Fibroblast of skin of back (primary cell): ENCODE results near the gene RORB.
"Not testable (repeated sequence)": the region's sequence is repeated elsewhere in the genome, so short reads cannot be mapped to it uniquely, and the experiment has no call there.

ENCODE experiments used
- DNase-seq: peaks from one replicate; pipeline ENCODE4 v3.0.0-alpha.2; 2013

Gene RORB

DNA sequence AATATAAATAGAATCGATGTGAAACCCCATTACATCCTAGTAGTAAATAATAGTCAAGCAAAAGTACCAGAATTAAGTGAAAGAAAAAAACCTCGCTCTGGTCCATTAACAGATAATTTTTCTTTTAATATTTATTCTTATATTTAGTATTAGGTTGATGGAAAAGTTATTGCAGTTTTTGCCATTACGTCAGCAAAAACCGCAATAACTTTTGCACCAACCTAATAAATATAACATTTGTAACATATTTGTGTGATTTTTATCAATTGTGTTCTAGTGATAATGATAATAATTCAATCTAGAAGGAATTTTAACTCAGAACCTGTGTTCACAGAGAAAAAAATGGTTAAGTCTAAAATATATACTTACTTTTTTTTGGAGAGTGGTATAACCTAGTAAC, 16.1 kb downstream of the RORB start:
- DNase-seq = no peak

DNA sequence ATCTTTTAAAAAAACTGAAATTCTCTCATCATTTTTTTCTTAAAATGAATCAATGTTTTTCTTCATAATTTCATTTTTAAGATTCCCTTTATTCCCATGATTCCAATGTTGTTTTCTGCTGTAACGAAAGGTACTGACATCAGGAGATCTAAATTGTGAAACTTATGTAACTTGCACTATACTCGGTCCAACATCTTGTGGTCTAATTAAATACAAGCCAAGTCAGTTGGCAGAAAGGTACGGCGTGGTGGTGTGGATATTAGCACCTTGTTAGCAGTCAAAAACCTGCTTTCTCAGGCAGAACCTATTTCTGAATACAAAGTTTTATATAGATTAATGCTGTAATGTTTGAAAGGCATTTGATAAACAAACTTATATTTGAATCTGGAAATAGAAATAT, 20.1 kb downstream of the RORB start:
- no peak for DNase-seq

DNA sequence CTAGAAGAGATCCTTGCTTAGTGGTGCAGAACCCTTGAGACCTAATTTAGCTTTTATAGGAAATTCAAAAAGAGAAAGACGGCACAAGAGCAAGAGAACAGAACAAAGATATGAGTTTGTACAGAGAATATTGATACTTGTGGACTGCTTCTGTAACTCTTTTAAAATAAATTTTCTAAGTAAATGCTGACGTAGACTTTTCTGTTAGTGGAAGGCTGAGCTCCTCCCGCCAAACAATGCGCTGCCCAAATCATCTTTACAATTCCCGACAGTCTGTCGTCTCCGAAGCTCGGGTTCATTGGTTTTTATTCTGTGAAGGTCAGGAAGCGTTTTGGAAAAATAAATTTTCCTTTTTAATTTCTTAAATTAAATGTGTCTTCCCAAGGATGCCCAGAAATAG, 22.3 kb downstream of the RORB start:
- no peak for DNase-seq

DNA sequence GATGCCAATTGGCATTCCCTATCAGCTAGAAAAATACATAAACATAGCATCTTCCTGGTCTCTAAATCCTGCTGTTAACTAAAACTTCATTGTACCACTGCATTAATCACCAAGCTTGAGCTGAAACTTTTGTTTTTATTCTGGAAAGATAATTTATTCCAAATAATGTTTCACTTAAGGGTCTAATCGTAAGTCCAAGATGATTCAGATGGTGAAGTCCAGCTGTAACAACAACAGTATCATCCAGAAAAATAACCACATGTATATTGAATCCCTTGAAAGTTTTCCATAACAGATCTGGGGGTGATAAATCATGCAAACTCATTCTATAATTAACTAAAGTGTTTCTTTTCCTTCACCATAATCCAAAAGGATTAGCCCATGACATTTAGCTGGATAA, 23.9 kb downstream of the RORB start:
- DNase-seq = no peak

DNA sequence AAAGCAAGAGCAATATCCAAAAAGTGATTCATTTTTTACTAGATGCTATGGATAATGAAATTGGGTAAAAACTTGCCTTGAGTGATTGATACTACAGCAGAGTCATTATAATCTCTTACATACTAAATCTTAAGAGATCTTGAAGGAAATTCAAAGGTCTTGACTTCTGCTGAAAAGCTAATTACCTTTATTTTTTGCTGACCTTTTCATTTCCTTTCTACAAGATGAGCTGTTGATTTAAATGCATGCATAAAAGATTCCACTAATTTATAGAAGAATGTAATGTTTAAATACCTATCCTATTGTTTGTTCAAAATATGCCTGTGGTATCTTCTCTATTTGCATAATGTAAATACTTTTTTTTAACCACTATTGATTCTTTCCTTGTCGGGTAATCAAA, 27.2 kb downstream of the RORB start:
- no peak for DNase-seq

DNA sequence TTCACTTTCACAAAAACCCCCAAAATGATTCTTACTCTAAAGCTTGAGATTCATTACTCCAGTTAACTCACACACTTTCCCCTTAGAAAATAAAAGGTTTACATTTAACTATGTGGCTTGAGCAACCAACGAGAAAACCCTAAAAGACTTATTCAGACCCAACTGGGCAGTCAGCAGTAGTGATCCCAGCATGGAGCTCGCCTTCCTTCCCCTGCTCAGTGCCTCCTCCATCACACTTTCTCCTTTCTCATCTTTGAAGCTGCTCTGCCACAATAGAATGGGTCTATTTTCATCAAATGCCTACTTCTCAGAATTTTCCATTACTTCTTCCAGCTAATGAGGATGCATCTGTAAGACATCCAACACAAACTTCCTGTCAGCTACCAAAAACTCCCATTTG, 29.1 kb downstream of the RORB start:
- no peak for DNase-seq

DNA sequence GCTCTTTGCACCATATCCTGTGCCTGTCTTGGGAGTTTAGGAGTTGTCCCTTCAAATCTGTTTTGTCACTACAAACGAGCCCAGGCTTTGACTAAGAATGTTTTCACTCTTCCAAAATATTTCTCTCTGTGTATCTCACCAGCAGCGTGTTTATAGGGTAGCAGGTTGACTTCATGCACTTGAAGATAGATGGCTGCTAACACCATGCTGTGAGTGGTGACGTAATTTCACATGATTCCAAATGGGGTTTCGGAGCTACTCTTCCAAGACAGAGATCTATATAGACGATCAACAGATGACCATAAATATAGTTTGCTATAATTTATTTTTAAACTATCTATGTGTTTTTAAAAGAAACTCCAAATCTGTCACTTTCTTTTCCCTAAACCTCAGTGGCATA, 30.6 kb downstream of the RORB start:
- DNase-seq = no peak

DNA sequence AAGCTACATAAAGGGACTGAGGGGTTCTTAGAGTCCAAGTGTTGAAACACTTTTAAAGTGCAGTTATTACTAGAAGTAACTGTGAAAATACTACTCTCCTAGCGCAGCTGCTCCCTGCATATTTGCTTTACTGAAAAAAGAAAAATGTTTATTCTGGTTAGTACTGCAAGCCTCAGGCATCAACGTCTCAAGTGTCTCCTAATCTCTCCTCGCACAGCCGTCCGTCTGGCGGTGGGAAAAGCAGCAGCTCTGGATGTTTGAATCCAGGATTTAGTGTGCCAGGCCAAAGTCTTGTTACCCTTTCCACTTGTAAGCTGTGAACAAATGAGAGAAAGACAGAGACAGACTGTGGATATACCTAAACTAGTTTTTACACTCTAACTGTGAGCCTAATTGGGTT, 31.1 kb downstream of the RORB start:
- DNase-seq = no peak

DNA sequence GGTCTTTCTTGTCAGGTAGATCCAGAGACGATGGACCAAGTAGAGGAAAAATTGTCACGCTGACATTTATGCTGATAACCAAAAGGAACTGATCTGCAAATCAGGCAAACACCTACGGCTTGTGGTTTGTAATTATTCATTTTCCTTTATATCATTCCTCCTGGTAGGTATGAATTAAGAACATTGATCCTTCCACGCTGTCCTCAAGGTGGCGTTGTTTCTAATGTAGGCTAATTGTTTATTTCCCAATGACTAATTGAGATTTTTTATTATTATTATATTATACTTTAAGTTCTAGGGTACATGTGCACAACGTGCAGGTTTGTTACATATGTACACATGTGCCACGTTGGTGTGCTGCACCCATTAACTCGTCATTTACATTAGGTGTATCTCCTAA, 33.3 kb downstream of the RORB start:
- not testable (repeated sequence) for DNase-seq

DNA sequence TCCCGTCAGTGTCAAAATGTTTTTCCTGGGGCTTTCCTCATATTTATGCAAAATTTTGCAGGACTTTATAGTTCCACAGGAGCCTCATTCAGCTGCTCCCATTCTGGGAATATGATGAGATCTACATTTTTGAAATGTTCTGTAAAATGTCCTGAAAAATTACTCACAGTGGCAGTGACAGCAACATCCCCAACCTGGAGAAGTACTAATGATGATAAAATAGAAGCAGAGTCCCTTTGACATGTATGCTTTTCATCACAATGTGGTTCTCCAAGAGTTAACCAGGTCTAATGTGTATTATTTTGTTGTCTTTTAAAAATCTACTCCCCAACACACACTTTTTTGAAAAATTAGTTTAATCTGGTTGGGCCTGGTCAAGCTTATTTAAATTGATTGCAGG, 36.1 kb downstream of the RORB start:
- DNase-seq = no peak

DNA sequence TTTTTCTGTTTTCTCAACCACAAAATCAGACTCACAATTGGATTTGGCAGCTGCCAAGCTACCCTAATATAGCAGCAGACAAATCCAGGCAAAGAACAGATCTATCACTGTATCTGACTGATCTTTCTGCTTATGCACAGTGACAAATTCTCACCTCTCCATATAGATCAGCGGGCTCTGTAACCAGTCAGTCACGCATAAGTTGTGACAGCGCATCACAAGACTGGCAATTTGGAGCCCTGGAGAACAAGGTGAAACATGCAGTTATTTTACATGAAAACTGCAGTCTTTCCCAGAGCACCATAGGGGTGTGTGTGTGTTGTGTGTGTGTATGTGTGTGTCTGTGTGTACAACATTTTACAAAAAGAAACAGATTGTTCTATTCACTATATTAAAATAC, 37.7 kb downstream of the RORB start:
- no peak for DNase-seq

DNA sequence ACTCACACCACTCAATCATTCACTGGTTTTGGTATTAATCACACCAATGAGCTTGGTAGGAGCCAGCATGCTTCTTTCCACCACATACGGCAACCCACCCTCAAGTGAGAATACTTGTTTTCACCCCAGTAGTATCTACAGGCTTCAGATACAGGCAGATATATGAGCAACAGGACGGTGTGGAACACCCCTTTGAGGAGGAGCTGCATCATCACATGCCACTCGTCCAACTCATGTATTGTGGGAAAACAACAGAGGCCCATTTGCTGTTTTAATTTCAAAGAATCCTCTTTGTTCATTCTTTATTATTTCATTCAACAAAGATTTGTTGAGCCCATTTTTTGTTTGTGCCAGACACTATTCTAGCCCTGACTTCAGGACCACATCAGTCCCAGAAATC, 46.0 kb downstream of the RORB start:
- no peak for DNase-seq

DNA sequence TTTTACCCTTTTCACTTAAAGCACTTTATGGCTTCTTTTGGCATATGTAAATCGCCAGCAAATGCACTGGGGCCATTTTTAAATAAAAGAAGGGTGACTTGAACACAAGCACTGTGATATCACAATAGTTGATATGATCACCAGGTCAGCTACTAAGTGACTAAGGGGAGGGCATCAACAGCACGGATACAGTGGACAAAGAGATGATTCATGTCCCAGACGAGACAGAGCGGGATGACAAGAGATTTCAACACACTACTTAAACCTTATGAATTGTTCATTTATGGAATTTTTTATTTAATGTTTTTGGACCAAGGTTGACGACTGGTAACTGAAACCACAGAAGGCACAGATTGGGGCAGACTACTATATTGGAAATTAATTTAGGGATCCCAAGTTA, 54.1 kb downstream of the RORB start:
- no peak for DNase-seq

DNA sequence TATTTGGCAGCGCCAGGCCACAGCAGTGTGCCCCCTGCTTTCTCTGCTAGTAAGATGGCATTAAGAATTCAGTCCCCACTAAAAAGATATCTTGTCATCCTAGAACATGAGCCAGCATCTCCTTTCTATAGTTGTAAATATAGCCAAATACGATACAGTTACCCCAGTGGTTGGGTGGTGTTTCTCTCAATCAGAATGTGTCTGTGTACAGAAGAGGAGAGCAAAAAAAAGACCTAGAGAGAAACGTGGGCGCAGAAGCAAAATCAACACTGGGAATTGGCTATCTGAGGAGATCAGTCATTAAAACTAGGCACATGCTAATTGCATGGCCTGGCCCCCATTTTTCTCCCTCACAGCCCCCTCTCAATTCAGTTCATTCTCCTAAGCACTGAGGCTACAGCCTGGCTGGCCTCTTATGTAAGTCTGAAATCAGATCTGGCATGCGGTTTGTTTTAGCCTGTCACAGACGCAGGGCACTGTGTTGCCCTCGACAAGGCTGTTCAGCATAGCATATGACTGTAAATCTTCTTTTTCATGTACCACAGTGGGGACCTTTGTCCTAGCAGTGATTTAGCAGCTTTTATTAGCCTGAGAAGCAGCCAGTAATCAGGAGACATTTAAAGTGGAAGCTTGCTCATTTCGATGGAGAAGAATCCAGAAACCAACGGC, 57.8 kb downstream of the RORB start:
- no peak for DNase-seq

DNA sequence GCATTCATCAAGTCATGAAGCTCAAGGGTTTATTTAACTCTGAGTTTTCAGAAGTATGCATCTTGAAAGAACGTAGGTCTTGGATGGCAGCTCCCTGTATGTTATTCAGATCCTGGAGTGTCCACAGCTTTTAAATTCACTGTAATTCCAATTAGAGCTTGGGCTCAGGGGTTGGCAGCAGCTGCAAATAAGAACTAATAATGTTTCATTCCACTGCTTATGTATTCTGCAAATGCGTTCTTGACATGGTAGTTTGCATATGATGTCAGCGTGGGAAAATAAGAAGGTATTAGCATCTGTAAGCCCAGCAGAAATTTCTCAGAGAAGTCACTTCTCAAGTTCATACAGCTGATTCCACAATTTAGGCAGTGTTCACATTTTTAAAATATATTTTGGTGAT, 58.4 kb downstream of the RORB start:
- no peak for DNase-seq

DNA sequence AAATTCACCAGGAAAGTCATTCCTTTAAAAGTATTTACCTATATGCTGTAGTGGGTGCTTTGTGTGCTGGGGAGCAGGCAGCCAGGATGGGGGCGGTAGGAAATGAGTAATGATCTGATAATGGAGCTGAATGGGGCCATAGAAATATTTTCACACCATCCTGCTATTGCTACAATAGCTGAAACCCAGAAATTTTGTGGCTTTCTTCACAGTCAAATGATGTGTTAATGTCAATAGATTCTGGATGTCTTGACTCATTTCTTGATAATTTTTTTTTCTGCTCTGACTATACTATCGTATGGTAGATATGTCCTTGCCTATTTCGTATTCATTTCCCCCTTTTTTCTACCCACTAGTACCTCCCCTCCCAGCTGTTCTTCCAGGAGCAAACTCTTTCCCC, 59.5 kb downstream of the RORB start:
- no peak for DNase-seq

DNA sequence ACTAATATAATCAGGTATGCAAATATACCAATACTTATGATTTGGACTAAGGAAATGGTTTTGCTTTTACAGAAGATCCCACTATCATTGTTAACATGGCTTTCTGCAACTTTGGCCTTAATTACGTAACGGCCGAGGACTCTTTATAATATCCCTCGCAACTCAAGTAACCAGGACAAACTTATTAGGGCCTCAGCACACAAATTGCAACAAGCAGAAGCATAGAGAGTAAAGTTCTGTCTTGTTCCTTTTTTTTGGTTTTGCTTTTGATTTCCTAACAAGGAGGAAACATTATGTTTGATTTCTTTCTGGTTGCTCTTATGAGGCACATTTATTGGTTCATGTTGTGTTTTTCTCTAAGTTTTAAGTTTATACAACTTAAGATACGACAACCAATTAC, 60.4 kb downstream of the RORB start:
- DNase-seq = no peak

DNA sequence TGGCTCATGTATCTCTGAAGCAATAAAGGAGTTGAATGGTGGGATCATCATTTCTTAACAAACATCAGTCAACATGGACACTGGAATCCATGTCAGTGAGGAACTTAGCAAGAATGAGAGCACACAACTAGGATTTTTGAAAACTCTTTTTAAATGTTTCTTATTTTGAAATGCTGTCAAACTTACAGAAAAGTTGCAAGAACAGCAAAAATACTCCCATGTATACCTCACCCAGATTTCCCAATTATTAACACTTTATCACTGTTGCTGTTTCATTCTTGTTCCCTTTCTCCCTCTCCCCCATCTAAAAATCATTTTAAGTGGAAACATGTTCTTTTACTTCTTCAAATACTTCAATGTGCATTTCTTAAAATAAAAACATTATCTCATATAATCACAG, 65.5 kb downstream of the RORB start:
- no peak for DNase-seq

DNA sequence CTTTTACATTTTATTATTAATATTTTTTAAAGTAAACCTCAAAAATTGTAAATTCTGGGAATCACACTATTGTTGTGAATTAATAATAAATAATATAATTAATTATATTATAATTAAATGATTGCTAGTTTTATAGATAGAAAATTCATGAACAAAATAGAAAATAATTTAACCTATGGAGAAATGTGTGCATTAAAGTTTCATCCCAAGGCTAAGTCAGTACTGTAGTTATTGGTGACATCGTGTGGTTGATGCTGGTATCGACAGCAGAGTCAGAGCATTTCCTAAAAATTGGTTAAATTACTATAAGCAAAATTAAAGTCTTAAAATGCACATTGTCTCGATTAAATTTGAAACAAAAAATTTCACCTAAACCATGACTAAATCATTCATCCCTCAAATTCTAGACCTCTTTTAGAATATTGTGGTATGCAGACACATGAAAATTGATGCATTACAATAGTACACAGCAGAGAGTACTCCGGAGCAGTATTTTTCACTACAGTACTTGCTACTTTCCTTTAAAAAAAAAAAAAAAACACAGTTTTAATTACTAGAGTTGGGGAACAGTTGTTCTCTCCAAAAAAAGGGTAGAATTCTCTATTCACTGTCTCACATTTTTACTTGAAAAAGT, 73.9 kb downstream of the RORB start:
- peak; percentile 21 for DNase-seq

DNA sequence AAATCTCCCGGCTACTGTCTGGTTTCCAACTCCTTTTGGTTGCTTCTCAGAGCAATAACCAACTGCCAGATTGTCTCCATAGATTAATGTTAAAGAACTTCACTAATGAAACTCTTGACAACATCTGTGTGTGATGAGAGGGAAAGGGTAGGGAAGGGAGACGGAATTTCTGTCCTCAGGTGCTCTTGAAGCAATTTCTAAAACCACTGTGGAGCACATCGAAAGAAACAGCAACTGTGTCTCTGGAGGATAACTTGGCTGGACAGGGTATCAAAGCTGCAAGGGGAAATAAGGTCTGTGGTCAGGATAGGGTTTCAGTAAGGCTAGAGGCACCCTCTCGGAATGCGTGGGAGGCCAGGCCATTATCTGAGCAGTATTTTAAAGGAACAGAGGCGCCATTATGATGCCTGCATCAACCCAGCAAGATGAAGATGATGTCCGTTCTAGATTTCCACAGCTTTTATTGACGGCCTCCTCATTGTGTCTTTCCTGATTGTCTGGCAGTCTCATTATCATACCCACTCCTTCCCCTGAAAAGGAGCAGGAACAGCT, 76.6 kb downstream of the RORB start:
- DNase-seq = no peak

DNA sequence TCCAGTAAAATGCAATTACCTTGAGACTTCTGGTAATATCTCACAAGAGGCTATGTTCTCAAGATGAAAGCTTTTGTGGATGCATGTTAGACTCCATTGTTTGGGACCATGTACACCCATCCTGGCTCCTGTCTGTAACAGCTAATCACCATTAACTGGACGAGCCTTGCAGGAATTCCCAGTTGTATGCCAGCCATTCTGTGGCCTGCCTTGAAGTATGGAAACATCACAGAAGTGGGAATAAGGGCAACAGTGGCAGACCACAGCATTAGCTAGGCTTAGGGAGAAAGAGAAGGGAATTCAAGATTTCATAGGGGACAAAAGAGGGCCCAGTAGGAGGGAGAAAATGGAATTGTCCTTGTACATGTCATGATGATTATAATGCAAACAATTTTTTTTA, 79.0 kb downstream of the RORB start:
- no peak for DNase-seq

DNA sequence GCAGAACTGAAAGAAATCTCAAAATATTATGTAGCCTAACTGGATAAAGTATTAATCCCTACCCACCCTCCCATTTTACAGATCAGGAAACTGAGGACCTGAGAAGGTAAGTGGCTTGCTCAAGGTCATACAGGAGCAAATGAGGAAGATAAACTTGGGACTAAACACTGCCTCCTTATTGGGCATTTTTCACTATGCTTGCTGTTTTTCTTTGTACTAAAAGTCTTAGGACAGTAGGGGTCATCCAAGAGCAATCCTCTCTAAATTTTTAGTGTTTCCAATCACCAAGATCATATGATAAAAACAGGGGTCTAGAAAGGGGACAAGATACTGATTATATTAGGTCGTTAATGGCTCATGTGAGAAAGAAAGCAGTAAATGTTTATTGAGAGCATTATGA, 80.8 kb downstream of the RORB start:
- peak; percentile 1 for DNase-seq

DNA sequence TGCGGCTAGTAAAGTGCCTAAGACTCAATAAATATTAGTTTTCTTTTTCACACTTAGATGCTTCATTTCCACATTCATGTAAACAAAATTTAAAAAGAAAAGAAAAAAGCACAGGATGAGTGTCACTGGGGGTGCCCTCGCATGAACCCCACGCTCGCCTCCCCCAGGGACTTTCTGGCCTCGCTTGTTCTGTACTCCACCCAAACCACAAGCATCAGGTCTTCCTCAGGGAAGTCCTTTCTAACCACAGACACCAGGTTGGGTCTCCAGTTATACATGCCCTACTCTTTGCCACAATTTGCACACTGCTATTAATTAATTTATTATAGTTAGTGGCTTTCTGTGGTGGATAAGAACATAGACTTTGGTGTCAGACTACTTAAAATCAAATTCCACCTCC, 92.4 kb downstream of the RORB start:
- DNase-seq = no peak

DNA sequence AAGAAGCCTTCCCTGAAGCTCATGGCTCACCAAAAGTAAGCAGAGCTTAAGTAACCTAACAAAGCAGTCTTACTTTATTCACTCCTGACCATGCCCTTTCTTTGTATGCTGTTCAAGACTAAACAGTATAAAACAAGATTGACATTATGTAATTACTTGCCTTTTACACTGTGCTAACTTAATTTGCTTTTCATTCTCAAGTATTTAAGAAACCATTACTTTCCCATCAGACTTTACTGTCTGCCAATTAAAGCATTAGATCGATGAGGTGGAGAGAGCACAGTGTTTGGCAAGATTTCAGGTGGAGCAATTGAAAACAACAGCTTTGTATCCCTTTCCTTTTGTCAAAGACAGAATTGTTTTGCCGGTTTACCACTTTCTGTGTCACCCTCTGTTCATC, 98.2 kb downstream of the RORB start:
- no peak for DNase-seq

DNA sequence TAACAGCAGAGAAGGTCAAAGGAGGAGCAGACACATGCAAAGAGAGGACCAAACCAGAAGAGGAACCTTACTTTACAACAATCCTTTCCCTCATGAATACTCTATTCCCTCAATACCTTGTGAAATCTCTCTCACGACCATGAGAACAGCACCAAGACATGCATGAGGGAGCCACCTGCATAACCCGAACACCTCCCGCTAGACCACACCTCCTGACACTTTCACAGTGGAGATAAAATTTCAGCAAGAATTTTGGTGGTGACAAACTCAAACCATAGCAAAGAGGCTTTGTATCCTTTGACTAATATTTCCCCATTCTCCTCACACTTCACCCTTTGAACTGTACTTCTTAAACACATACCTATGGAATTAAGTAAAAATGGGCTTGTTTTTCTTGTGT, 101.7 kb downstream of the RORB start:
- no peak for DNase-seq
